GM23248 (cell line): ENCODE data around the gene OR52L1.

ENCODE experiments used
- EZH2 ChIP-seq: fragments of 200-600 bp; sonication (generic); IDR thresholded peaks from 2 replicates; pipeline ENCODE4 v1.6.1; 2018; ENCODE audit warnings: antibody characterized with exemption, mild to moderate bottlenecking; ENCODE audit not compliant: insufficient read depth, poor library complexity, severe bottlenecking
- EZH2phosphoT487 ChIP-seq: fragments of 200-600 bp; sonication (generic); IDR thresholded peaks from 2 replicates; pipeline ENCODE4 v1.6.1; 2018; ENCODE audit warnings: antibody characterized with exemption, moderate library complexity, mild to moderate bottlenecking, low read depth; ENCODE audit not compliant: insufficient read depth

GRCh38 chr11:6027501-6027900 lies 40.7 kb upstream of the OR52L1 start:
- no peak for TF ChIP-seq EZH2
- no peak for TF ChIP-seq EZH2phosphoT487
